T-cell (primary cell): ENCODE measurements around the gene PRRC2A. TPM values are rescaled to one million over a fixed set of nuclear protein-coding genes. Genes with fewer than 3 reads are reported as not detected.

Experiments used
- ATAC-seq, 4 experiments: fragments of 200-7000 bp in 3 of 4; fragments of 150-1000 bp in 1 of 4; cut with Tn5 transposase; replicated peaks in 1 of 4; 1 replicate in 3 of 4; 2 replicates in 1 of 4; pipeline ENCODE4 v1.10.0; 2021; ENCODE audit warnings: moderate library complexity in 3 of 4, mild to moderate bottlenecking in 2 of 4, moderate number of reproducible peaks in 1 of 4
- CTCF ChIA-PET, 2 donors: fragments of 300-600 bp; sonication (Branson Sonifier 250); formaldehyde crosslinking; loops; one replicate each; lab custom pipeline; 2022; ENCODE audit warnings: antibody characterized with exemption in 2 of 2; lab: Charles Lee
- POLR2A ChIA-PET, 2 donors: fragments of 300-600 bp; sonication (Branson Sonifier 250); formaldehyde crosslinking; loops; one replicate each; lab custom pipeline; 2022; ENCODE audit warnings: antibody characterized with exemption in 2 of 2; lab: Charles Lee
- DNase-seq, 35 experiments: peaks; one replicate each; pipeline versions ENCODE4 v3.0.0 to v3.0.0-alpha.2; 2013 to 2023
- H3K27ac ChIP-seq: one replicate; pipeline ENCODE4 v1.5.1; 2013; ENCODE audit warnings: low read length
- H3K27me3 ChIP-seq, 2 experiments: replicated peaks in 1 of 2; 1 replicate in 1 of 2; 2 replicates in 1 of 2; pipeline versions ENCODE4 v1.6.1 to v1.7.0; 2013; ENCODE audit warnings: low read length in 1 of 2, mixed read lengths in 1 of 2; ENCODE audit not compliant: control insufficient read depth in 2 of 2, insufficient read depth in 2 of 2; ENCODE audit errors: extremely low read depth in 1 of 2
- H3K36me3 ChIP-seq, 2 donors: 1 replicate in 1 of 2; 2 replicates in 1 of 2; pipeline versions ENCODE4 v1.6.1 to v1.7.0; 2013; ENCODE audit warnings: low read length in 1 of 2; ENCODE audit not compliant: control insufficient read depth in 2 of 2, insufficient read depth in 1 of 2; ENCODE audit errors: extremely low read depth in 1 of 2
- H3K4me1 ChIP-seq, 2 experiments: 1 replicate in 1 of 2; 2 replicates in 1 of 2; pipeline versions ENCODE4 v1.6.1 to v1.7.0; 2013; ENCODE audit warnings: low read length in 2 of 2, mixed read lengths in 1 of 2; ENCODE audit not compliant: insufficient read depth in 2 of 2, control insufficient read depth in 1 of 2; ENCODE audit errors: extremely low read depth in 1 of 2
- H3K4me3 ChIP-seq, 2 donors: 1 replicate in 1 of 2; 2 replicates in 1 of 2; pipeline versions ENCODE4 v1.5.1 to v1.7.0; 2013; ENCODE audit warnings: mild to moderate bottlenecking in 2 of 2, low read length in 1 of 2, moderate library complexity in 1 of 2; ENCODE audit not compliant: control insufficient read depth in 1 of 2; ENCODE audit errors: extremely low read depth in 1 of 2
- H3K9me3 ChIP-seq: 2 replicates; pipeline ENCODE4 v1.7.0; 2013
- H3K27ac Mint-ChIP-seq, 2 donors: one replicate each; pipeline ENCODE4 v1.8.0; 2020 to 2021; ENCODE audit warnings: mild to moderate bottlenecking in 2 of 2, mixed read lengths in 2 of 2
- H3K27me3 Mint-ChIP-seq, 2 donors: one replicate each; pipeline ENCODE4 v1.8.0; 2021 to 2022; ENCODE audit warnings: mixed read lengths in 2 of 2
- H3K36me3 Mint-ChIP-seq: one replicate; pipeline ENCODE4 v1.8.0; 2021; ENCODE audit warnings: mixed read lengths
- H3K4me1 Mint-ChIP-seq, 3 donors: one replicate each; pipeline ENCODE4 v1.8.0; 2020 to 2022; ENCODE audit warnings: mixed read lengths in 3 of 3, mild to moderate bottlenecking in 1 of 3
- H3K4me3 Mint-ChIP-seq, 3 donors: one replicate each; pipeline ENCODE4 v1.8.0; 2020 to 2022; ENCODE audit warnings: mild to moderate bottlenecking in 3 of 3, mixed read lengths in 3 of 3, moderate library complexity in 3 of 3
- H3K9me3 Mint-ChIP-seq, 3 donors: one replicate each; pipeline ENCODE4 v1.8.0; 2020 to 2022; ENCODE audit warnings: mixed read lengths in 3 of 3
- WGBS: methylation state at CpG from one replicate; pipeline ENCODE4 v1.1.5; 2013; ENCODE audit warnings: missing lambda C conversion rate; ENCODE audit not compliant: insufficient coverage; 5-methylcytosine and 5-hydroxymethylcytosine counted together
- total RNA-seq, 35 experiments: library from RNA in 6 of 35; stranded (reverse) in 6 of 35; fragments of 120-200 nt in 1 of 35; gene quantifications; one replicate each; pipeline versions ENCODE4 v1.2.1 to v1.2.4 and lab custom pipeline; 2013 to 2026

PRRC2A gene
- total RNA-seq, 5 donors from 2014 or later (not counting 1 experiment from before 2014, with no cell fraction given), result 222 to 246 (median 230) TPM

DNA sequence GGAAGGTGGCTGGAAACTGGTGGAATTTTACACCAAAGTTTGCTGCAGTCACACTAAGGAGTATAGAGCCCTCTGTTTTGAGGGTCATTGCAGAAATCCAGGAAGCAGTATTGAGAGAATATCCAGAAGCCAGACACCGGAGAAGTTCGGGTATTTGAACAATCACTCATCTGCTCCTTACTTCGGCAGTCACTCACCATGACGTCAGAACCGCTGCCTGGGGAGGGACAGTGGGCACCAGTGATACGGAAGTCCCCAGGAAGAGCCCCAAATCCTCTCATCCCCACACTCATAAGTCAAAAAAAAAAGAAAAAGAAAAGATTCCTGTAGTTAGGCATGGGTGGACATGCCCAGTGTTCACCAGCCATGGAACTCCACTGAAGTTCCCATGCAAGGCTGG lies 56.4 kb downstream of the PRRC2A start:
- no peaks in the 10 kb centered on the region for H3K9me3 ChIP-seq
- H3K9me3 Mint-ChIP-seq, result no peaks in the 10 kb centered on the region
- H3K36me3 Mint-ChIP-seq, result peaks cover 9% of the 10 kb centered on the region
- WGBS, result no CpG with 5 or more reads among the region's 6 CpGs
- no peaks in the 10 kb centered on the region for H3K27me3 Mint-ChIP-seq
- peaks cover 16 to 23% (median 18%) of the 10 kb centered on the region in 3 donors for H3K4me1 Mint-ChIP-seq
- H3K4me3 Mint-ChIP-seq, result no peak overlapping the region
- H3K4me1 ChIP-seq, result peaks cover 0 to 20% of the 10 kb centered on the region in 2 experiments
- CTCF ChIA-PET, result interaction anchor here in 1 of 2 donors (0.5 kb wide), 1 partner anchor 23 kb away, joined by 4 read pairs; no protein-coding TSS in a partner anchor
- no peak overlapping the region for H3K27ac Mint-ChIP-seq
- no peak for ATAC-seq
- POLR2A ChIA-PET, result no interaction called here
- no peaks in the 10 kb centered on the region for H3K27me3 ChIP-seq
- DNase-seq, result no peak
- no peak overlapping the region for H3K27ac ChIP-seq
- H3K4me3 ChIP-seq, result no peak overlapping the region
- peaks cover 8 to 16% of the 10 kb centered on the region in 2 donors for H3K36me3 ChIP-seq

DNA sequence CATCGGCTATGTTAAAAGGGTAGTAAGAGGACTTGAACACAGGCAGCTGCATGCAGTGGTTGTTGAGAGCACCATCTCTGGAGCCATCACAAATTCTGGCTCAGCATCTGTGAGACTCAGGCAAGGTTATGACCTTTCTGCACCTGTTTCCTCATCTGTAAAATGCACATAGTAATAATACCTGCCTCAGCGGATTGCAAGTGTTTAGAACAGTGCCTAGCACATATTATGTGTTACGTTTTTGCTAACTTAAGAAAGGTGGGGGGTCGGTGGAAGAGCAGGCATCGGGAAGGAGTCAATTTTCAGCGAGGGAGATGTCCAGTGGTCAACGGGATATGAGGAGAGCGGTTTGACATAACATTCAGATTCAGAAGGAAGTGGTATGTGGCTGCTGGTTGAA lies 57.4 kb downstream of the PRRC2A start:
- H3K4me3 Mint-ChIP-seq, result no peak overlapping the region
- H3K4me3 ChIP-seq, result no peak overlapping the region
- no peaks in the 10 kb centered on the region for H3K9me3 Mint-ChIP-seq
- no peak for DNase-seq
- no peak for ATAC-seq
- H3K27ac ChIP-seq, result no peak overlapping the region
- 73% methylated on average over 8 of the region's 8 CpGs for WGBS
- no peaks in the 10 kb centered on the region for H3K9me3 ChIP-seq
- H3K27me3 ChIP-seq, result no peaks in the 10 kb centered on the region
- H3K27ac Mint-ChIP-seq, result peak overlapping the region in 1 of 2 donors; percentile 5
- ChIA-PET POLR2A (interaction anchor here in 1 of 2 donors (0.6 kb wide), 1 partner anchor 129 kb away, joined by 3 read pairs; no protein-coding TSS in a partner anchor), CTCF (no interaction called here)
- H3K27me3 Mint-ChIP-seq, result no peaks in the 10 kb centered on the region
- H3K36me3 ChIP-seq, result peaks cover 7 to 8% of the 10 kb centered on the region in 2 donors
- peaks cover 0 to 21% of the 10 kb centered on the region in 2 experiments for H3K4me1 ChIP-seq
- H3K4me1 Mint-ChIP-seq, result peaks cover 16 to 23% (median 18%) of the 10 kb centered on the region in 3 donors
- peaks cover 4% of the 10 kb centered on the region for H3K36me3 Mint-ChIP-seq

DNA sequence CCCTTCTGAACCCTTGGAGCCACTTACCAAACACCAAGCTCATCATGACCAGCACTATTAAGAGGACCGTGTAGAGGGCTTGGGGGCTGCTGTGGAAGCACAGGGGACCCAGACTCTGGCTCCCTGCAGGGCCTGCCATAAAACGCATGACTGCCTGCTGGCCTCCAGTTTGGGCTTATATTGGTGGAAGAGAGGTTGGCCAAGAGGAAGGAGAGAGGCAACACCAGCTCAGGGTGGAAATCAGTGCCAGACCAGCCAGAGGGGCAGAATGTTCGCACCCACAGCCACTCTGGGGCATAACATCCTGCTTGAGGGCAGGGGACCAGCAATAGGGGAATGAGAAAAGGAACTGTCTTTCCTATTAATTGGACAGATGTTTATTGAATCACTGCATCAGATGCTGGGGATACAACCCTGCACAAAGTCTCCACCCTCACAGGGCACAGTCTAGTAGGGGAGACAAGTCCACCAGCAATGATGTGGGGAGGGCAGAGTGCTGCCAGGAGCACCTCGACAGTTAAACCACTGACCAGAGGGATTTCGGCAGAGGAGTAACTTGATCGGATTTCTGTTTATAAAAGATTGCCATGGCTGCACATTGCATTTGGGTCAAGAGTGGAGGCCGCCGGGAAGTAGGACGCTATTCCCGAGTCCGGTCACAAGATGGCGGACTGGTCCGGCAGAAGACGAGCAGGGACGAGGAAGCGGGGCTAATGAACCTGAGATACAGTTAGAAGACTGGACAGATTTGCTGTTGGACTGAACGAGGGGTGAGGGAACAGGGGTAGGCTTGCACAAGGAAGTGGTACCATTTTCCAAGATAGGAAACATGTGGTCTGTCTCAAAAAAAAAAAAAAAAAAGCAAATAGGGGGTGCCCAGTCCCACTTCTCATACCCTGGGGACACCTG lies 60.0 kb downstream of the PRRC2A start, which contains the start of gene LY6G5C:
LY6G5C (minus strand) TSS at position 842 of the 909 bp plus-strand sequence; CDS start at position 148, 694 bp downstream.
- Mint-ChIP-seq H3K27ac (peak within 1 kb of the TSS; percentile 45 to 85), H3K4me1 (peaks cover 16 to 23% (median 18%) of the 10 kb centered on the region in 3 donors), H3K27me3 (no peaks in the 10 kb centered on the region), H3K9me3 (no peaks in the 10 kb centered on the region), H3K4me3 (peak within 1 kb of the TSS; percentile 84 to 91 (median 86)), H3K36me3 (no peaks in the 10 kb centered on the region)
- DNase-seq, result peak in 27 of 35 experiments; percentile 20 to 76 (median 40)
- H3K27me3 ChIP-seq, result no peaks in the 10 kb centered on the region
- ChIA-PET POLR2A (no interaction called here), CTCF (interaction anchor here in 1 of 2 donors (0.5 to 0.6 kb wide), 3 partner anchors 82 to 149 kb away, joined by 3 to 6 read pairs (median 5); no protein-coding TSS in a partner anchor)
- H3K9me3 ChIP-seq, result no peaks in the 10 kb centered on the region
- H3K27ac ChIP-seq, result peak within 1 kb of the TSS; percentile 5
- H3K4me3 ChIP-seq, result peak within 1 kb of the TSS; percentile 49 to 64
- H3K36me3 ChIP-seq, result no peaks in the 10 kb centered on the region
- ATAC-seq, result peak; percentile 68 to 81 (median 78)
- 17% methylated on average over 16 of the region's 17 CpGs for WGBS
- H3K4me1 ChIP-seq, result peaks cover 0 to 21% of the 10 kb centered on the region in 2 experiments

DNA sequence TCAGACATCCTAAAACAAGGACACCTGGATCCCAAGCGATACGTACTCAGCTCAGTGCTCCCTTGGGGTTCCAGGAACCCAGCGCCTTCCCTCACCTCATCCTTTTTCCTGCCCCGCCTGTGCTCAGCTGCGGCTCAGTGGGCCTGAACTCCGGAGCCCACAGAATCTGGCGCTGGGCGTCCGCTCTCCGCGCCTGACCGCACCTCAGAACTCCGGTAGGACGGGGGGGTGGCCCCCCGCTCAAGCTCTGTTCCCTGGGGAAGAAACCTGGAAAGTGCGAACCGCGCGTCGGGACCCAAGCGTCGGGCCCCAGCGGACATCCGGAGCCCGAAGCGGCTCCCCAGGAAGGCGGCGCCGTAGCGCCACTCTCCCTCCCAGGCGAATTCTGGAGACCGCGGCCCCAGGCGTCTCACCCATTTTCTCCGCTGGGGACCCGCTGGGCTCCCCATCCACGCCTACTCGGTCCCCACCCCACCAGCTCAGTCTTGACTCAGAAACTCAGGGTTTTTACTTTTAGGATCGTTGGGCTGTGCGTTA lies 60.7 kb downstream of the PRRC2A start:
- no peaks in the 10 kb centered on the region for H3K27me3 ChIP-seq
- CTCF ChIA-PET, result interaction anchor here in 1 of 2 donors (0.6 kb wide), 2 partner anchors 107 to 148 kb away, joined by 5 to 6 read pairs; no protein-coding TSS in a partner anchor
- H3K36me3 ChIP-seq, result peaks cover 0 to 2% of the 10 kb centered on the region in 2 donors
- H3K27ac ChIP-seq, result peak overlapping the region; percentile 5
- POLR2A ChIA-PET, result no interaction called here
- H3K4me3 Mint-ChIP-seq, result peak overlapping the region; percentile 84 to 91 (median 86)
- peaks cover 16 to 23% (median 18%) of the 10 kb centered on the region in 3 donors for H3K4me1 Mint-ChIP-seq
- WGBS, result 0% methylated on average over 35 of the region's 40 CpGs
- H3K4me1 ChIP-seq, result peaks cover 0 to 21% of the 10 kb centered on the region in 2 experiments
- H3K4me3 ChIP-seq, result peak overlapping the region; percentile 49 to 64
- H3K9me3 ChIP-seq, result no peaks in the 10 kb centered on the region
- ATAC-seq (peak; percentile 62 to 73 (median 68)), DNase-seq (peak in 16 of 35 experiments; percentile 12 to 60 (median 31))
- no peaks in the 10 kb centered on the region for H3K27me3 Mint-ChIP-seq
- no peaks in the 10 kb centered on the region for H3K9me3 Mint-ChIP-seq
- H3K36me3 Mint-ChIP-seq, result peaks cover 2% of the 10 kb centered on the region
- H3K27ac Mint-ChIP-seq, result peak overlapping the region; percentile 45 to 85

DNA sequence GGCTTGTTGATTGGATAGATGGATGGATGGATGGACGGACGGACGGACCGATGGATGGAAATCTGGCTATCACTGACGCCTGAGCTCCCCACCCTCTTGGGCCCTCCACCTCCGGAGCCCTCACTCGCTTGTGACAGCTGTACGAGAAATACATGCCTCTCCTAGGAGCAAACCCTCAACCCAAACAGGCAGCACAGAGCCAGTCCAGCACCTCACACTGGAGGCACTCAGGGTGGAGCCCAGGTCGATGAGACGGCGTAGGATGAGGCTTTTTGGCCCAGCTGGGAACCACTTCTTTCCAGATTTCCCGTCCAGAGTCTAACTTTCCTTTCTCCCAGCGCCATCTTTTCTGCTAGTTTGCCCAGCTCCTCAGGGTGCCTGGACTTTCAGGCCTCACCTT lies 63.1 kb downstream of the PRRC2A start:
- ChIA-PET POLR2A (no interaction called here), CTCF (no interaction called here)
- 94% methylated on average over 10 of the region's 13 CpGs for WGBS
- Histone ChIP-seq H3K4me3 (no peak overlapping the region), H3K27ac (no peak overlapping the region), H3K4me1 (peaks cover 0 to 21% of the 10 kb centered on the region in 2 experiments), H3K27me3 (no peaks in the 10 kb centered on the region), H3K9me3 (no peaks in the 10 kb centered on the region), H3K36me3 (peaks cover 3 to 25% of the 10 kb centered on the region in 2 donors)
- Mint-ChIP-seq H3K4me1 (peaks cover 16 to 23% (median 18%) of the 10 kb centered on the region in 3 donors), H3K4me3 (no peak overlapping the region), H3K27me3 (no peaks in the 10 kb centered on the region), H3K9me3 (no peaks in the 10 kb centered on the region), H3K27ac (no peak overlapping the region), H3K36me3 (peaks cover 17% of the 10 kb centered on the region)
- ATAC-seq (no peak), DNase-seq (no peak)

DNA sequence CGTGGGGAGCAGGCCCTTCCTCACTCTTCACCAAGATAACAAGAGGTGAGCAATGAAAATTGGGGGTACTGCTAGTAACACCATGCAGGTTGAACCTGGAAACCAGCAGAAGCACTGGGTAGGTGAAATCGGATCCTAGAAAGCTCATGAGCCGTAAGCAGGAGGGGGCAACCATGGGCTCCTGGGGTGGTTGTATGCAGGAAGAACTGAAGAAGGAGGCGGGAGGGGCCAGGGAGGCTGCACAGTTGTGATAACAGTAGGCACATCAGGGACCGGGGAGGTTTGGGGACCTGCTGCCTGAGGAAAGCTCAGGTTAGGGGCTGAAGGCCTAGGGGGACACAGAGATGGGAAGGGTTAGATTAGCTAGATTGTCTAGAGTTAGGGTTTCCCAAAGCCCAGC lies 66.0 kb downstream of the PRRC2A start:
- Histone ChIP-seq H3K4me3 (no peak overlapping the region), H3K27ac (no peak overlapping the region), H3K36me3 (peaks cover 10 to 54% of the 10 kb centered on the region in 2 donors), H3K9me3 (no peaks in the 10 kb centered on the region), H3K27me3 (no peaks in the 10 kb centered on the region), H3K4me1 (peaks cover 0 to 6% of the 10 kb centered on the region in 2 experiments)
- ATAC-seq (no peak), DNase-seq (no peak)
- H3K9me3 Mint-ChIP-seq, result no peaks in the 10 kb centered on the region
- no peak overlapping the region for H3K4me3 Mint-ChIP-seq
- peaks cover 38% of the 10 kb centered on the region for H3K36me3 Mint-ChIP-seq
- WGBS, result 100% methylated on average over 3 of the region's 5 CpGs
- peaks cover 2 to 5% (median 3%) of the 10 kb centered on the region in 3 donors for H3K4me1 Mint-ChIP-seq
- POLR2A ChIA-PET, result no interaction called here
- CTCF ChIA-PET, result no interaction called here
- peak overlapping the region; percentile 28 to 36 for H3K27ac Mint-ChIP-seq
- no peaks in the 10 kb centered on the region for H3K27me3 Mint-ChIP-seq
